HG03095 (cell line): ENCODE results near the gene PLCH2.
"Not testable (repeated sequence)": the region's sequence is repeated elsewhere in the genome, so short reads cannot be mapped to it uniquely, and the experiment has no call there.

ENCODE experiments used
- ATAC-seq: cut with Tn5 transposase; IDR thresholded peaks from one replicate; pipeline ENCODE4 v1.9.1; 2021; ENCODE audit warnings: moderate library complexity; ENCODE audit not compliant: unreplicated experiment

Gene PLCH2

GRCh38 chr1:2476061-2476999 lies at the start of gene PLCH2:
Gene PLCH2, plus strand, starts transcription at chr1:2476289. Its CDS starts 300 bp downstream, at chr1:2476589.
- no peak for ATAC-seq

- ATAC-seq: no peak
Observed at GRCh38 chr1:2426540-2426939, 49.5 kb upstream of the PLCH2 start.

- no peak for ATAC-seq
Observed at GRCh38 chr1:2427051-2427450, 49.0 kb upstream of the PLCH2 start.

GRCh38 chr1:2427976-2428375 lies 48.1 kb upstream of the PLCH2 start:
- ATAC-seq: no peak

GRCh38 chr1:2428490-2428889 lies 47.6 kb upstream of the PLCH2 start:
- no peak for ATAC-seq

- ATAC-seq: no peak
Observed at GRCh38 chr1:2429780-2430591, 46.1 kb upstream of the PLCH2 start.

- no peak for ATAC-seq
Observed at GRCh38 chr1:2430592-2430973, 45.5 kb upstream of the PLCH2 start.

- no peak for ATAC-seq
Observed at GRCh38 chr1:2431103-2431502, 45.0 kb upstream of the PLCH2 start.

GRCh38 chr1:2431518-2431917 lies 44.6 kb upstream of the PLCH2 start:
- ATAC-seq: no peak

GRCh38 chr1:2432441-2432844 lies 43.6 kb upstream of the PLCH2 start:
- ATAC-seq: no peak

- no peak for ATAC-seq
Observed at GRCh38 chr1:2433196-2433595, 42.9 kb upstream of the PLCH2 start.

- no peak for ATAC-seq
Observed at GRCh38 chr1:2433936-2434655, 42.0 kb upstream of the PLCH2 start.

GRCh38 chr1:2435091-2435490 lies 41.0 kb upstream of the PLCH2 start:
- no peak for ATAC-seq

GRCh38 chr1:2435746-2436355 lies 40.2 kb upstream of the PLCH2 start:
- no peak for ATAC-seq

- no peak for ATAC-seq
Observed at GRCh38 chr1:2436876-2437275, 39.2 kb upstream of the PLCH2 start.

- ATAC-seq: no peak
Observed at GRCh38 chr1:2437617-2438016, 38.5 kb upstream of the PLCH2 start.

- no peak for ATAC-seq
Observed at GRCh38 chr1:2438038-2438437, 38.1 kb upstream of the PLCH2 start.

- no peak for ATAC-seq
Observed at GRCh38 chr1:2438641-2439040, 37.4 kb upstream of the PLCH2 start.

- ATAC-seq: no peak
Observed at GRCh38 chr1:2439369-2439768, 36.7 kb upstream of the PLCH2 start.

- ATAC-seq: not testable (repeated sequence)
Observed at GRCh38 chr1:2440346-2440745, 35.7 kb upstream of the PLCH2 start.

- ATAC-seq: no peak
Observed at GRCh38 chr1:2441746-2442145, 34.3 kb upstream of the PLCH2 start.
